ENCODE measurements around the gene PRRG4. TPM values are rescaled to one million over a fixed set of nuclear protein-coding genes. Genes with fewer than 3 reads are reported as not detected.
"Not testable (repeated sequence)": the region's sequence is repeated elsewhere in the genome, so short reads cannot be mapped to it uniquely, and the experiment has no call there.

The PRRG4 gene
- total and polyA plus RNA-seq, 5 donors = 1.4 to 2.2 (median 1.9) TPM

GRCh38 chr11:32885556-32885955, 55.8 kb downstream of the PRRG4 start:
- intact Hi-C loops (cut with DNase I) = no loop called here
- Histone ChIP-seq H3K27ac (ENCODE audit: low read length) (no peak overlapping the region), H3K4me1 (ENCODE audit: control insufficient read depth, insufficient read depth, low read length) (no peaks in the 10 kb centered on the region), H3K9me3 (ENCODE audit: control insufficient read depth, low read length) (no peaks in the 10 kb centered on the region), H3K4me3 (ENCODE audit: low read length) (no peak overlapping the region), H3K27me3 (ENCODE audit: control insufficient read depth, insufficient read depth) (no peaks in the 10 kb centered on the region)
- WGBS = 87% methylated on average over 9 of the region's 9 CpGs
- ATAC-seq = no peak
- no peak for DNase-seq

GRCh38 chr11:32886180-32886579, 56.5 kb downstream of the PRRG4 start:
- DNase-seq (no peak), ATAC-seq (no peak)
- no peak overlapping the region for H3K4me3 ChIP-seq (ENCODE audit: low read length)
- H3K27me3 ChIP-seq (ENCODE audit: control insufficient read depth, insufficient read depth) = no peaks in the 10 kb centered on the region
- intact Hi-C loops (cut with DNase I) = no loop called here
- H3K4me1 ChIP-seq (ENCODE audit: control insufficient read depth, insufficient read depth, low read length) = no peaks in the 10 kb centered on the region
- 91% methylated on average over 3 of the region's 3 CpGs for WGBS
- H3K9me3 ChIP-seq (ENCODE audit: control insufficient read depth, low read length) = no peaks in the 10 kb centered on the region
- H3K27ac ChIP-seq (ENCODE audit: low read length) = no peak overlapping the region

- H3K9me3 ChIP-seq (ENCODE audit: control insufficient read depth, low read length); DNase-seq; H3K27ac ChIP-seq (ENCODE audit: low read length); intact Hi-C loops (cut with DNase I); H3K4me3 ChIP-seq (ENCODE audit: low read length); ATAC-seq; H3K4me1 ChIP-seq (ENCODE audit: control insufficient read depth, insufficient read depth, low read length); H3K27me3 ChIP-seq (ENCODE audit: control insufficient read depth, insufficient read depth): not testable (repeated sequence)
- 95% methylated on average over 20 of the region's 20 CpGs for WGBS
These were observed 58.1 kb downstream of the PRRG4 start for GRCh38 chr11:32887707-32888383.

GRCh38 chr11:32888384-32888710, 58.6 kb downstream of the PRRG4 start:
- H3K27me3 ChIP-seq (ENCODE audit: control insufficient read depth, insufficient read depth); ATAC-seq; H3K27ac ChIP-seq (ENCODE audit: low read length); intact Hi-C loops (cut with DNase I); DNase-seq; H3K9me3 ChIP-seq (ENCODE audit: control insufficient read depth, low read length); H3K4me3 ChIP-seq (ENCODE audit: low read length); H3K4me1 ChIP-seq (ENCODE audit: control insufficient read depth, insufficient read depth, low read length): not testable (repeated sequence)
- 97% methylated on average over 17 of the region's 17 CpGs for WGBS

GRCh38 chr11:32888805-32889204, 59.1 kb downstream of the PRRG4 start:
- ATAC-seq = no peak
- Histone ChIP-seq H3K9me3 (ENCODE audit: control insufficient read depth, low read length) (no peaks in the 10 kb centered on the region), H3K4me1 (ENCODE audit: control insufficient read depth, insufficient read depth, low read length) (no peaks in the 10 kb centered on the region), H3K27me3 (ENCODE audit: control insufficient read depth, insufficient read depth) (no peaks in the 10 kb centered on the region), H3K27ac (ENCODE audit: low read length) (no peak overlapping the region), H3K4me3 (ENCODE audit: low read length) (no peak overlapping the region)
- intact Hi-C loops (cut with DNase I) = no loop called here
- no peak for DNase-seq

GRCh38 chr11:32890843-32891656, 61.3 kb downstream of the PRRG4 start:
- ATAC-seq = no peak
- DNase-seq = no peak
- H3K4me3 ChIP-seq (ENCODE audit: low read length) = no peak overlapping the region
- H3K4me1 ChIP-seq (ENCODE audit: control insufficient read depth, insufficient read depth, low read length) = no peaks in the 10 kb centered on the region
- 73% methylated on average over 11 of the region's 11 CpGs for WGBS
- no peaks in the 10 kb centered on the region for H3K27me3 ChIP-seq (ENCODE audit: control insufficient read depth, insufficient read depth)
- intact Hi-C loops (cut with DNase I) = no loop called here
- H3K9me3 ChIP-seq (ENCODE audit: control insufficient read depth, low read length) = no peaks in the 10 kb centered on the region
- H3K27ac ChIP-seq (ENCODE audit: low read length) = no peak overlapping the region

- Histone ChIP-seq H3K27ac (ENCODE audit: low read length) (peak overlapping the region; percentile 73), H3K4me3 (ENCODE audit: low read length) (peak overlapping the region; percentile 98), H3K27me3 (ENCODE audit: control insufficient read depth, insufficient read depth) (no peaks in the 10 kb centered on the region), H3K9me3 (ENCODE audit: control insufficient read depth, low read length) (no peaks in the 10 kb centered on the region), H3K4me1 (ENCODE audit: control insufficient read depth, insufficient read depth, low read length) (no peaks in the 10 kb centered on the region)
- DNase-seq = no peak
- intact Hi-C loops (cut with DNase I) = no loop called here
- ATAC-seq = no peak
- 23% methylated on average over 10 of the region's 10 CpGs for WGBS
These were observed 62.1 kb downstream of the PRRG4 start for GRCh38 chr11:32891657-32892354.

GRCh38 chr11:32892355-32893092, 62.8 kb downstream of the PRRG4 start, which contains the start of gene QSER1:
QSER1 (plus strand) TSS chr11:32892811; CDS start chr11:32893126, 315 bp downstream.
- H3K27me3 ChIP-seq (ENCODE audit: control insufficient read depth, insufficient read depth) = no peaks in the 10 kb centered on the region
- ATAC-seq (peak; percentile 88 to 90), DNase-seq (peak; percentile 78 to 90 (median 89))
- WGBS = 1% methylated on average over 91 of the region's 91 CpGs
- peak within 1 kb of the TSS; percentile 81 for H3K27ac ChIP-seq (ENCODE audit: low read length)
- H3K4me1 ChIP-seq (ENCODE audit: control insufficient read depth, insufficient read depth, low read length) = no peaks in the 10 kb centered on the region
- intact Hi-C loops (cut with DNase I) = no loop called here
- H3K9me3 ChIP-seq (ENCODE audit: control insufficient read depth, low read length) = no peaks in the 10 kb centered on the region
- peak within 1 kb of the TSS; percentile 98 for H3K4me3 ChIP-seq (ENCODE audit: low read length)

- H3K9me3 ChIP-seq (ENCODE audit: control insufficient read depth, low read length) = no peaks in the 10 kb centered on the region
- intact Hi-C loops (cut with DNase I) = no loop called here
- peak overlapping the region; percentile 73 for H3K27ac ChIP-seq (ENCODE audit: low read length)
- no peaks in the 10 kb centered on the region for H3K27me3 ChIP-seq (ENCODE audit: control insufficient read depth, insufficient read depth)
- H3K4me3 ChIP-seq (ENCODE audit: low read length) = peak overlapping the region; percentile 98
- no peaks in the 10 kb centered on the region for H3K4me1 ChIP-seq (ENCODE audit: control insufficient read depth, insufficient read depth, low read length)
- ATAC-seq = no peak
- DNase-seq = no peak
- under 1% methylated on average over 32 of the region's 32 CpGs for WGBS
These were observed 63.3 kb downstream of the PRRG4 start for GRCh38 chr11:32893093-32893342.

GRCh38 chr11:32893343-32894148, 63.8 kb downstream of the PRRG4 start:
- peak; percentile 46 to 65 for ATAC-seq
- under 1% methylated on average over 66 of the region's 66 CpGs for WGBS

More at GRCh38 chr11:32893343-32894148, 63.8 kb downstream of the PRRG4 start:
- intact Hi-C loops (cut with DNase I) = no loop called here
- H3K27ac ChIP-seq (ENCODE audit: low read length) = peak overlapping the region; percentile 73
- no peaks in the 10 kb centered on the region for H3K9me3 ChIP-seq (ENCODE audit: control insufficient read depth, low read length)
- no peaks in the 10 kb centered on the region for H3K4me1 ChIP-seq (ENCODE audit: control insufficient read depth, insufficient read depth, low read length)
- peak; percentile 45 to 81 (median 75) for DNase-seq
- H3K4me3 ChIP-seq (ENCODE audit: low read length) = peak overlapping the region; percentile 98
- no peaks in the 10 kb centered on the region for H3K27me3 ChIP-seq (ENCODE audit: control insufficient read depth, insufficient read depth)
